GM12875 (cell line): ENCODE results near the gene SAFB.

Experiments used
- H3K4me3 ChIP-seq: one replicate; pipeline ENCODE4 v1.5.1; 2011; ENCODE audit warnings: low read depth, low read length, control low read depth
- CTCF ChIP-seq: IDR thresholded peaks from 2 replicates; pipeline ENCODE4 v1.5.1; 2011; ENCODE audit warnings: low read depth, mild to moderate bottlenecking, control low read depth, inconsistent platforms, low read length, moderate library complexity, borderline replicate concordance; ENCODE audit not compliant: insufficient read depth

SAFB gene

GRCh38 chr19:5621311-5621944 is 1.5 kb upstream of the SAFB start:
- H3K4me3 ChIP-seq: peak overlapping the region; percentile 96
- no peak for TF ChIP-seq CTCF

- peak overlapping the region; percentile 96 for H3K4me3 ChIP-seq
- TF ChIP-seq CTCF: no peak
Measured at GRCh38 chr19:5621945-5622464, 878 bp upstream of the SAFB start.

GRCh38 chr19:5623397-5624017 is 624 bp downstream of the SAFB start:
- TF ChIP-seq CTCF: no peak
- peak overlapping the region; percentile 96 for H3K4me3 ChIP-seq

GRCh38 chr19:5624018-5624663 is 1.3 kb downstream of the SAFB start:
- H3K4me3 ChIP-seq: peak overlapping the region; percentile 96

GRCh38 chr19:5624741-5625278 is 1.9 kb downstream of the SAFB start:
- no peak for TF ChIP-seq CTCF
- H3K4me3 ChIP-seq: peak overlapping the region; percentile 96

More at GRCh38 chr19:5624018-5624663, 1.3 kb downstream of the SAFB start:
- TF ChIP-seq CTCF: no peak

- no peak for TF ChIP-seq CTCF
- H3K4me3 ChIP-seq: no peak overlapping the region
Measured at GRCh38 chr19:5625641-5626040, 2.8 kb downstream of the SAFB start.
